CD4-positive, CD25-positive, alpha-beta regulatory T cell (primary cell): ENCODE measurements around the gene SEMA3D. TPM values are rescaled to one million over a fixed set of nuclear protein-coding genes. Genes with fewer than 3 reads are reported as not detected.

Source experiments
- ATAC-seq, 2 donors: fragments of 150-1000 bp; cut with Tn5 transposase; one replicate each; pipeline ENCODE4 v1.10.0; 2021; ENCODE audit warnings: low read depth in 2 of 2, moderate number of reproducible peaks in 2 of 2, moderate library complexity in 1 of 2
- DNase-seq, 3 donors: peaks; one replicate each; pipeline versions ENCODE4 v3.0.0 to v3.0.0-alpha.2; 2012 to 2022; ENCODE audit warnings: mixed read lengths in 1 of 3
- H3K27ac ChIP-seq: one replicate; pipeline ENCODE4 v1.7.0; 2013; ENCODE audit warnings: mild to moderate bottlenecking, low read length; ENCODE audit not compliant: insufficient read depth, poor library complexity, severe bottlenecking
- H3K27me3 ChIP-seq: one replicate; pipeline ENCODE4 v1.7.0; 2013; ENCODE audit warnings: low read length; ENCODE audit not compliant: control insufficient read depth, insufficient read depth
- H3K36me3 ChIP-seq: one replicate; pipeline ENCODE4 v1.7.0; 2013; ENCODE audit warnings: mild to moderate bottlenecking, low read length, moderate library complexity; ENCODE audit not compliant: control insufficient read depth, insufficient read depth
- H3K4me1 ChIP-seq: 2 replicates; pipeline ENCODE4 v1.7.0; 2013; ENCODE audit warnings: mild to moderate bottlenecking, low read length; ENCODE audit not compliant: insufficient read depth, control insufficient read depth, poor library complexity, severe bottlenecking
- H3K4me3 ChIP-seq: one replicate; pipeline ENCODE4 v1.7.0; 2013; ENCODE audit warnings: low read depth, mild to moderate bottlenecking, low read length, moderate library complexity
- H3K9me3 ChIP-seq, 2 experiments: 1 replicate in 1 of 2; 2 replicates in 1 of 2; pipeline ENCODE4 v1.7.0; 2013; ENCODE audit warnings: low read length in 2 of 2, mild to moderate bottlenecking in 1 of 2, moderate library complexity in 1 of 2; ENCODE audit not compliant: control insufficient read depth in 2 of 2
- H3K27ac Mint-ChIP-seq, 3 donors: one replicate each; pipeline ENCODE4 v1.8.0; 2020 to 2022; ENCODE audit warnings: mild to moderate bottlenecking in 3 of 3, mixed read lengths in 3 of 3, moderate library complexity in 2 of 3
- H3K27me3 Mint-ChIP-seq: one replicate; pipeline ENCODE4 v1.8.0; 2022; ENCODE audit warnings: mild to moderate bottlenecking, mixed read lengths
- H3K36me3 Mint-ChIP-seq: one replicate; pipeline ENCODE4 v1.8.0; 2020; ENCODE audit warnings: mixed read lengths
- H3K4me1 Mint-ChIP-seq, 4 donors: one replicate each; pipeline ENCODE4 v1.8.0; 2020 to 2022; ENCODE audit warnings: mixed read lengths in 4 of 4, mild to moderate bottlenecking in 1 of 4
- H3K4me3 Mint-ChIP-seq, 4 donors: one replicate each; pipeline ENCODE4 v1.8.0; 2020 to 2022; ENCODE audit warnings: mild to moderate bottlenecking in 4 of 4, mixed read lengths in 4 of 4, moderate library complexity in 3 of 4
- H3K9me3 Mint-ChIP-seq, 7 donors: one replicate each; pipeline ENCODE4 v1.8.0; 2020 to 2022; ENCODE audit warnings: mixed read lengths in 7 of 7, mild to moderate bottlenecking in 3 of 7, moderate library complexity in 2 of 7
- polyA plus RNA-seq, 4 donors: library from polyadenylated mRNA; unstranded; fragments of 300-500 nt; fragmentation: Illumina TruSeq; gene quantifications; one replicate each; pipeline ENCODE4 v1.2.3, GENCODE V29; 2021
- total RNA-seq: library from RNA; stranded (reverse); gene quantifications from one replicate; pipeline ENCODE4 v1.2.3, GENCODE V29; 2022

The SEMA3D gene
- total and polyA plus RNA-seq, 5 donors from 2014 or later: not detected

DNA sequence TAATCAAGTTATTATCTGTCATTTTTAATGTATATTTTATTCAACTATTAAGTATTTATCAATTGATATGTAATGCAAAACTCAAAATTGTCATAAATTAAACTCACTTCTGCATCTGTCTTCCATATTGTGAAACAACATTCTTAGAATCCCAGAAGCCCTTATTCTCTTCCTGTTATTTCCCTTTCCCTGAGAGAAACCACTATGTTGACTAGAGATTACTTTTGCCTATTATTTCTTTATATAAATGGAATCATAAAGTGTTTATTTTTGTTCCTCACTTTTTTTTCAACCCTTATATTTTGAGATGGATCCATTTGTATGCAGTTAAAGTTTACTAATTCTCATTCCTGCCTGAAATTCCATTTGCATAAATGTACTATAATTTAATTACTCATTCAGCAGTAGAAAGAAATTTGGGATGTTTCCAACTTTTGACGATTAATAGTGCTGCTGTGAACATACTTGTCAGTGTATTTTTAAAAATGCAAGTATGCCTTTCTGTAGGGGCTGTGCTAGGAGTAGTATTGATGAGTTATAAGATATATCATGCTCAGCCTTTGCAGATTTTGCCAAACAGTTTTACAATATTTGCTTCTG lies 211.2 kb downstream of the SEMA3D start:
- H3K9me3 Mint-ChIP-seq: peaks cover 0 to 10% (median 7%) of the 10 kb centered on the region in 7 donors
- H3K27ac Mint-ChIP-seq: no peak overlapping the region
- H3K4me3 ChIP-seq: no peak overlapping the region
- H3K9me3 ChIP-seq: peaks cover 2 to 4% of the 10 kb centered on the region in 2 experiments
- H3K4me3 Mint-ChIP-seq: no peak overlapping the region
- H3K4me1 ChIP-seq: no peaks in the 10 kb centered on the region
- no peaks in the 10 kb centered on the region for H3K27me3 ChIP-seq
- H3K36me3 ChIP-seq: no peaks in the 10 kb centered on the region
- no peaks in the 10 kb centered on the region for H3K36me3 Mint-ChIP-seq
- no peaks in the 10 kb centered on the region for H3K27me3 Mint-ChIP-seq
- DNase-seq (no peak), ATAC-seq (no peak)
- H3K27ac ChIP-seq: no peak overlapping the region
- H3K4me1 Mint-ChIP-seq: no peaks in the 10 kb centered on the region

- peaks cover 0 to 11% (median 2%) of the 10 kb centered on the region in 7 donors for H3K9me3 Mint-ChIP-seq
- Histone ChIP-seq H3K9me3 (peaks cover 0 to 2% of the 10 kb centered on the region in 2 experiments), H3K4me3 (no peak overlapping the region), H3K27me3 (no peaks in the 10 kb centered on the region), H3K36me3 (no peaks in the 10 kb centered on the region), H3K4me1 (no peaks in the 10 kb centered on the region), H3K27ac (no peak overlapping the region)
- no peak for ATAC-seq
- DNase-seq: no peak
- H3K4me1 Mint-ChIP-seq: no peaks in the 10 kb centered on the region
- no peaks in the 10 kb centered on the region for H3K36me3 Mint-ChIP-seq
- H3K4me3 Mint-ChIP-seq: no peak overlapping the region
- H3K27me3 Mint-ChIP-seq: no peaks in the 10 kb centered on the region
- H3K27ac Mint-ChIP-seq: no peak overlapping the region
Measured at GRCh38 chr7:84971360-84971759, 215.5 kb downstream of the SEMA3D start.

DNA sequence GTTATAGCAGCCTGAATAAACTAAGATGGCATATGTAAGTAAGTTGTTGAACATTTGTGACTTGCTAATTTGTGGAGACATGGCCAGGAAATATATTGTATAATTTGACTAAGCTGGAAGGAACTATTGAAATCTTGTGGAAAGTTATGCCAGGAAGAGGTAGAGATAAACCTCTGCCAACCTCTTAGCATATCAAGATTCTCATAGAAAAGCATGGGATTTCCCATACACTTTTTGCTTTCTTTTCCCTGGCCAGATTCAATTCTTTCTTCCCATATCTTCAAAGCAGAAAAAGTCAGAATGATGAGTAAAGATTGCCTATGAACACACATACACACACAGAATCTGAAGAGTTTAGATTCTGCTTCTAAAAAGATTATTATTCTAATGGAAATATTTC lies 216.2 kb downstream of the SEMA3D start:
- H3K27me3 ChIP-seq: no peaks in the 10 kb centered on the region

GRCh38 chr7:84953234-84953633 lies 233.6 kb downstream of the SEMA3D start:
- Mint-ChIP-seq H3K4me1 (no peaks in the 10 kb centered on the region), H3K36me3 (no peaks in the 10 kb centered on the region), H3K27me3 (no peaks in the 10 kb centered on the region), H3K4me3 (no peak overlapping the region), H3K27ac (no peak overlapping the region), H3K9me3 (peaks cover 1 to 16% (median 3%) of the 10 kb centered on the region in 7 donors)
- DNase-seq (no peak), ATAC-seq (no peak)
- no peaks in the 10 kb centered on the region for H3K27me3 ChIP-seq
- no peak overlapping the region for H3K27ac ChIP-seq
- H3K4me1 ChIP-seq: no peaks in the 10 kb centered on the region
- no peak overlapping the region for H3K4me3 ChIP-seq
- no peaks in the 10 kb centered on the region for H3K9me3 ChIP-seq
- H3K36me3 ChIP-seq: no peaks in the 10 kb centered on the region

More for the DNA sequence above, 216.2 kb downstream of the SEMA3D start:
- no peak overlapping the region for H3K4me3 Mint-ChIP-seq
- Histone ChIP-seq H3K9me3 (peaks cover 0 to 2% of the 10 kb centered on the region in 2 experiments), H3K4me3 (no peak overlapping the region), H3K36me3 (no peaks in the 10 kb centered on the region), H3K4me1 (no peaks in the 10 kb centered on the region), H3K27ac (no peak overlapping the region)
- H3K27me3 Mint-ChIP-seq: no peaks in the 10 kb centered on the region
- no peaks in the 10 kb centered on the region for H3K36me3 Mint-ChIP-seq
- H3K9me3 Mint-ChIP-seq: peaks cover 0 to 11% (median 2%) of the 10 kb centered on the region in 7 donors
- no peak for ATAC-seq
- no peaks in the 10 kb centered on the region for H3K4me1 Mint-ChIP-seq
- no peak for DNase-seq
- H3K27ac Mint-ChIP-seq: no peak overlapping the region

- no peaks in the 10 kb centered on the region for H3K9me3 ChIP-seq
- H3K4me3 ChIP-seq: no peak overlapping the region
- Mint-ChIP-seq H3K27me3 (no peaks in the 10 kb centered on the region), H3K4me3 (no peak overlapping the region), H3K27ac (no peak overlapping the region), H3K4me1 (no peaks in the 10 kb centered on the region), H3K36me3 (no peaks in the 10 kb centered on the region), H3K9me3 (peaks cover 0 to 16% (median 3%) of the 10 kb centered on the region in 7 donors)
- DNase-seq: no peak
- no peak overlapping the region for H3K27ac ChIP-seq
- no peaks in the 10 kb centered on the region for H3K4me1 ChIP-seq
- H3K27me3 ChIP-seq: no peaks in the 10 kb centered on the region
- no peaks in the 10 kb centered on the region for H3K36me3 ChIP-seq
- ATAC-seq: no peak
Measured at GRCh38 chr7:84950836-84951235, 236.0 kb downstream of the SEMA3D start.

DNA sequence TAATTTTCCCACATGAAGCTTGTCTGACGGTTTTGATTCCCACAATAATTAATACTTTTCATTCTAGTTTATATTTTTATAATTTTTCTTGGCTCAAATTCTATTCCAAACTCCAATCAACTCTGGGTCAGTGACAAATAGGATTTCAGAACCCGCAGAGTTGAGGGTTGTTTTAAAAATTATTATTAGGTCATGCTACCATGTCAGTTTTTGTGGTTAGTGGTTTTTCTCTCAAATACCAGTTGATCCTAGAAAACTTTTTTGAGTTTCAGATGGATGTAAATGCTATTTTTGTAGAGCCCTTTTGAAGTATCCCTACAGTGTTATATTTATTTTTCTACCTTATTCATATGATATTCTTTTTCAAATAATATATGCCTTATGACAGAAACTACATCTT lies 237.4 kb downstream of the SEMA3D start:
- Histone ChIP-seq H3K36me3 (no peaks in the 10 kb centered on the region), H3K27ac (no peak overlapping the region), H3K4me1 (no peaks in the 10 kb centered on the region), H3K27me3 (no peaks in the 10 kb centered on the region), H3K9me3 (no peaks in the 10 kb centered on the region), H3K4me3 (no peak overlapping the region)
- no peaks in the 10 kb centered on the region for H3K27me3 Mint-ChIP-seq
- peaks cover 0 to 16% (median 3%) of the 10 kb centered on the region in 7 donors for H3K9me3 Mint-ChIP-seq
- DNase-seq (no peak), ATAC-seq (no peak)
- no peaks in the 10 kb centered on the region for H3K4me1 Mint-ChIP-seq
- no peak overlapping the region for H3K4me3 Mint-ChIP-seq
- H3K36me3 Mint-ChIP-seq: no peaks in the 10 kb centered on the region
- no peak overlapping the region for H3K27ac Mint-ChIP-seq

- Mint-ChIP-seq H3K4me3 (no peak overlapping the region), H3K4me1 (no peaks in the 10 kb centered on the region), H3K36me3 (no peaks in the 10 kb centered on the region), H3K27ac (no peak overlapping the region), H3K27me3 (no peaks in the 10 kb centered on the region), H3K9me3 (peaks cover 0 to 16% (median 3%) of the 10 kb centered on the region in 7 donors)
- Histone ChIP-seq H3K9me3 (no peaks in the 10 kb centered on the region), H3K4me3 (no peak overlapping the region), H3K27me3 (no peaks in the 10 kb centered on the region), H3K27ac (no peak overlapping the region), H3K36me3 (no peaks in the 10 kb centered on the region), H3K4me1 (no peaks in the 10 kb centered on the region)
- DNase-seq (no peak), ATAC-seq (no peak)
Measured at GRCh38 chr7:84949067-84949466, 237.8 kb downstream of the SEMA3D start.

GRCh38 chr7:84948634-84949033 lies 238.2 kb downstream of the SEMA3D start:
- no peak for DNase-seq
- Mint-ChIP-seq H3K4me1 (no peaks in the 10 kb centered on the region), H3K4me3 (no peak overlapping the region), H3K27ac (no peak overlapping the region), H3K36me3 (no peaks in the 10 kb centered on the region), H3K27me3 (no peaks in the 10 kb centered on the region), H3K9me3 (peaks cover 0 to 12% (median 3%) of the 10 kb centered on the region in 7 donors)
- H3K4me3 ChIP-seq: no peak overlapping the region
- H3K9me3 ChIP-seq: no peaks in the 10 kb centered on the region
- ATAC-seq: no peak
- H3K27me3 ChIP-seq: no peaks in the 10 kb centered on the region
- no peaks in the 10 kb centered on the region for H3K4me1 ChIP-seq
- H3K27ac ChIP-seq: no peak overlapping the region
- no peaks in the 10 kb centered on the region for H3K36me3 ChIP-seq
